ENCODE measurements around the gene EFHC1. TPM values are rescaled to one million over a fixed set of nuclear protein-coding genes. Genes with fewer than 3 reads are reported as not detected.
A peak's percentile ranks its signal among the peaks of the same experiment; 100 is the strongest.

EFHC1 gene
- total RNA-seq, 1 donor from 2014 or later: 43.6 TPM

- Mint-ChIP-seq H3K4me1 (ENCODE audit: low read depth) (peaks cover 30% of the 10 kb centered on the region), H3K36me3 (ENCODE audit: insufficient read depth) (no peaks in the 10 kb centered on the region), H3K9me3 (ENCODE audit: low read depth) (no peaks in the 10 kb centered on the region), H3K27me3 (no peaks in the 10 kb centered on the region), H3K4me3 (ENCODE audit: low read depth) (no peak overlapping the region), H3K27ac (no peak overlapping the region)
- DNase-seq (ENCODE audit: low spot score, unreplicated experiment): no peak
- TF ChIP-seq, protein P1, sequence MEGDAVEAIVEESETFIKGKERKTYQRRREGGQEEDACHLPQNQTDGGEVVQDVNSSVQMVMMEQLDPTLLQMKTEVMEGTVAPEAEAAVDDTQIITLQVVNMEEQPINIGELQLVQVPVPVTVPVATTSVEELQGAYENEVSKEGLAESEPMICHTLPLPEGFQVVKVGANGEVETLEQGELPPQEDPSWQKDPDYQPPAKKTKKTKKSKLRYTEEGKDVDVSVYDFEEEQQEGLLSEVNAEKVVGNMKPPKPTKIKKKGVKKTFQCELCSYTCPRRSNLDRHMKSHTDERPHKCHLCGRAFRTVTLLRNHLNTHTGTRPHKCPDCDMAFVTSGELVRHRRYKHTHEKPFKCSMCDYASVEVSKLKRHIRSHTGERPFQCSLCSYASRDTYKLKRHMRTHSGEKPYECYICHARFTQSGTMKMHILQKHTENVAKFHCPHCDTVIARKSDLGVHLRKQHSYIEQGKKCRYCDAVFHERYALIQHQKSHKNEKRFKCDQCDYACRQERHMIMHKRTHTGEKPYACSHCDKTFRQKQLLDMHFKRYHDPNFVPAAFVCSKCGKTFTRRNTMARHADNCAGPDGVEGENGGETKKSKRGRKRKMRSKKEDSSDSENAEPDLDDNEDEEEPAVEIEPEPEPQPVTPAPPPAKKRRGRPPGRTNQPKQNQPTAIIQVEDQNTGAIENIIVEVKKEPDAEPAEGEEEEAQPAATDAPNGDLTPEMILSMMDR (IDR thresholded peaks at IDR 0.05; ENCODE audit: unreplicated experiment): no peak
Measured at GRCh38 chr6:52566201-52566600, 146.1 kb downstream of the EFHC1 start.

DNA sequence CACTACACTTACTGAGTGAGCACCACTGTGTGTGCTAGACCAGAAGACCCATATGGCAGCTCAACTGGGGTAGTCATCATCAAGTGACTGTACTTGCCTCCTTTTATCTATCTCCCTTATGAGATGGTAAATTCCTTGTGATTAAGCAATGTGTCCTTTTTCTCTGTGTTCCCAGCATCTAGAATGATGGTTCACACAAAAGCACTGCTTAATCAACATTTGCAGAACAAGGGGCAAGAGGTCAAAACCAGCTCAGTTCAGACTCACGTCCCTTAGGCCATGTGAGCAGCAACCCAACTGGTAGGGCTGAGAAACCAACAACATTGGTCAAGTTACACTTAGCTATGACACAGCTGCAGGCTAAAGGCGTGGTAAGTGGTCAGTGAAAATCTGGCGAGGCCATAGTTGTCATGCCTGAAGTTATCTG is 146.7 kb downstream of the EFHC1 start:
- H3K27ac Mint-ChIP-seq: no peak overlapping the region
- no peaks in the 10 kb centered on the region for H3K36me3 Mint-ChIP-seq (ENCODE audit: insufficient read depth)
- TF ChIP-seq, protein P1 (IDR thresholded peaks at IDR 0.05; ENCODE audit: unreplicated experiment): no peak
- H3K27me3 Mint-ChIP-seq: no peaks in the 10 kb centered on the region
- no peaks in the 10 kb centered on the region for H3K9me3 Mint-ChIP-seq (ENCODE audit: low read depth)
- H3K4me1 Mint-ChIP-seq (ENCODE audit: low read depth): peaks cover 35% of the 10 kb centered on the region
- H3K4me3 Mint-ChIP-seq (ENCODE audit: low read depth): no peak overlapping the region
- no peak for DNase-seq (ENCODE audit: low spot score, unreplicated experiment)

- TF ChIP-seq, protein P1 (IDR thresholded peaks at IDR 0.05; ENCODE audit: unreplicated experiment): no peak
- Mint-ChIP-seq H3K27me3 (no peaks in the 10 kb centered on the region), H3K4me1 (ENCODE audit: low read depth) (peaks cover 39% of the 10 kb centered on the region), H3K27ac (no peak overlapping the region), H3K9me3 (ENCODE audit: low read depth) (no peaks in the 10 kb centered on the region), H3K36me3 (ENCODE audit: insufficient read depth) (no peaks in the 10 kb centered on the region), H3K4me3 (ENCODE audit: low read depth) (no peak overlapping the region)
- DNase-seq (ENCODE audit: low spot score, unreplicated experiment): no peak
Measured at GRCh38 chr6:52568320-52568719, 148.2 kb downstream of the EFHC1 start.

GRCh38 chr6:52570291-52570700 is 150.2 kb downstream of the EFHC1 start:
- H3K27me3 Mint-ChIP-seq: peaks cover 3% of the 10 kb centered on the region
- TF ChIP-seq, protein P1 (IDR thresholded peaks at IDR 0.05; ENCODE audit: unreplicated experiment): no peak
- peaks cover 44% of the 10 kb centered on the region for H3K4me1 Mint-ChIP-seq (ENCODE audit: low read depth)
- H3K9me3 Mint-ChIP-seq (ENCODE audit: low read depth): no peaks in the 10 kb centered on the region
- DNase-seq (ENCODE audit: low spot score, unreplicated experiment): no peak
- no peaks in the 10 kb centered on the region for H3K36me3 Mint-ChIP-seq (ENCODE audit: insufficient read depth)
- no peak overlapping the region for H3K27ac Mint-ChIP-seq
- H3K4me3 Mint-ChIP-seq (ENCODE audit: low read depth): no peak overlapping the region

- TF ChIP-seq, protein P1 (IDR thresholded peaks at IDR 0.05; ENCODE audit: unreplicated experiment): no peak
- H3K27ac Mint-ChIP-seq: peak overlapping the region; percentile 71
- peaks cover 7% of the 10 kb centered on the region for H3K27me3 Mint-ChIP-seq
- peaks cover 52% of the 10 kb centered on the region for H3K4me1 Mint-ChIP-seq (ENCODE audit: low read depth)
- H3K4me3 Mint-ChIP-seq (ENCODE audit: low read depth): no peak overlapping the region
- H3K9me3 Mint-ChIP-seq (ENCODE audit: low read depth): no peaks in the 10 kb centered on the region
- H3K36me3 Mint-ChIP-seq (ENCODE audit: insufficient read depth): no peaks in the 10 kb centered on the region
- no peak for DNase-seq (ENCODE audit: low spot score, unreplicated experiment)
Measured at GRCh38 chr6:52571099-52571755, 151.1 kb downstream of the EFHC1 start.
